ENCODE data around the gene NAA40. TPM values are rescaled to one million over a fixed set of nuclear protein-coding genes. Genes with fewer than 3 reads are reported as not detected.

Gene NAA40
- polyA plus RNA-seq, 1 donor from 2014 or later: 66.7 TPM

GRCh38 chr11:63897459-63898146 is 41.2 kb upstream of the NAA40 start:
- Histone ChIP-seq H3K9ac (ENCODE audit: low read length) (no peak overlapping the region), H2AFZ (ENCODE audit: low read depth, low read length) (no peak overlapping the region), H3K9me2 (ENCODE audit: insufficient read depth, low read length) (no peaks in the 10 kb centered on the region), H3F3A (ENCODE audit: insufficient read depth, low read length, poor library complexity, severe bottlenecking) (no peaks in the 10 kb centered on the region), H3K4me2 (ENCODE audit: low read length) (no peak overlapping the region), H3K27ac (ENCODE audit: low read length) (no peak overlapping the region), H3K4me3 (ENCODE audit: low read length) (no peak overlapping the region), H3K27me3 (ENCODE audit: insufficient read depth, low read depth, low read length) (no peaks in the 10 kb centered on the region), H3K36me3 (ENCODE audit: insufficient read depth, low read length) (peaks cover 5% of the 10 kb centered on the region), H4K20me1 (ENCODE audit: insufficient read depth) (no peaks in the 10 kb centered on the region), H3K79me2 (replicated peaks; ENCODE audit: insufficient read depth, low read length) (peaks cover 8% of the 10 kb centered on the region), H3K9me3 (ENCODE audit: low read length) (no peaks in the 10 kb centered on the region)
- TF ChIP-seq POLR2AphosphoS5 (IDR thresholded peaks at IDR 0.05) (no peak), REST (IDR thresholded peaks at IDR 0.05; ENCODE audit: borderline replicate concordance) (no peak), SMC3 (conservative IDR thresholded peaks at IDR 0.05; ENCODE audit: poor library complexity) (no peak), CTCF (IDR thresholded peaks at IDR 0.05; ENCODE audit: poor library complexity, severe bottlenecking) (no peak), EP300 (conservative IDR thresholded peaks at IDR 0.05; ENCODE audit: poor library complexity, severe bottlenecking) (no peak), RAD21 (conservative IDR thresholded peaks at IDR 0.05) (no peak), EZH2 (IDR thresholded peaks at IDR 0.05; ENCODE audit: borderline replicate concordance, insufficient read depth, low read length, poor library complexity, severe bottlenecking) (no peak), MXI1 (conservative IDR thresholded peaks at IDR 0.05; ENCODE audit: poor library complexity, severe bottlenecking) (no peak), TAF1 (IDR thresholded peaks at IDR 0.05; ENCODE audit: low read depth) (no peak)

GRCh38 chr11:63901660-63902059 is 37.1 kb upstream of the NAA40 start:
- H3K4me2 ChIP-seq (ENCODE audit: low read length): no peak overlapping the region
- no peaks in the 10 kb centered on the region for H3K79me2 ChIP-seq (replicated peaks; ENCODE audit: insufficient read depth, low read length)
- peaks cover 5% of the 10 kb centered on the region for H3K36me3 ChIP-seq (ENCODE audit: insufficient read depth, low read length)
- TF ChIP-seq SMC3 (conservative IDR thresholded peaks at IDR 0.05; ENCODE audit: poor library complexity): peak; percentile 30
- TF ChIP-seq CTCF (IDR thresholded peaks at IDR 0.05; ENCODE audit: poor library complexity, severe bottlenecking): peak; percentile 23
- TF ChIP-seq TAF1 (IDR thresholded peaks at IDR 0.05; ENCODE audit: low read depth): no peak
- no peak for TF ChIP-seq RAD21 (conservative IDR thresholded peaks at IDR 0.05)
- H3F3A ChIP-seq (ENCODE audit: insufficient read depth, low read length, poor library complexity, severe bottlenecking): no peaks in the 10 kb centered on the region
- no peaks in the 10 kb centered on the region for H4K20me1 ChIP-seq (ENCODE audit: insufficient read depth)
- no peak overlapping the region for H2AFZ ChIP-seq (ENCODE audit: low read depth, low read length)
- H3K27ac ChIP-seq (ENCODE audit: low read length): no peak overlapping the region
- no peak overlapping the region for H3K4me3 ChIP-seq (ENCODE audit: low read length)
- no peaks in the 10 kb centered on the region for H3K27me3 ChIP-seq (ENCODE audit: insufficient read depth, low read depth, low read length)
- H3K9me2 ChIP-seq (ENCODE audit: insufficient read depth, low read length): no peaks in the 10 kb centered on the region
- no peaks in the 10 kb centered on the region for H3K9me3 ChIP-seq (ENCODE audit: low read length)
- H3K9ac ChIP-seq (ENCODE audit: low read length): no peak overlapping the region
